Astrocyte (in vitro differentiated cells and primary cell): ENCODE results near the gene PDE11A. TPM values are rescaled to one million over a fixed set of nuclear protein-coding genes. Genes with fewer than 3 reads are reported as not detected.

ENCODE experiments used
- DNase-seq: peaks from one replicate; pipeline ENCODE4 v3.0.0-alpha.2; 2010; ENCODE audit warnings: low read depth
- FAIRE-seq: peaks from 2 replicates; lab custom pipeline; 2011; peaks lifted over from hg19 to GRCh38; lab: Jason Lieb, UNC
- H2AFZ ChIP-seq: 2 replicates; pipeline ENCODE4 v1.6.0; 2012; ENCODE audit warnings: low read depth, low read length, inconsistent platforms
- H3K27ac ChIP-seq: 2 replicates; pipeline ENCODE4 v1.5.1; 2011; ENCODE audit warnings: low read depth, low read length, inconsistent platforms
- H3K27me3 ChIP-seq: 2 replicates; pipeline ENCODE4 v1.6.0; 2011; ENCODE audit warnings: low read length, inconsistent platforms; ENCODE audit not compliant: insufficient read depth
- H3K36me3 ChIP-seq: 2 replicates; pipeline ENCODE4 v1.5.1; 2011; ENCODE audit warnings: low read length, inconsistent platforms; ENCODE audit not compliant: insufficient read depth
- H3K4me1 ChIP-seq: 2 replicates; pipeline ENCODE4 v1.5.1; 2011; ENCODE audit warnings: low read length, inconsistent platforms; ENCODE audit not compliant: insufficient read depth
- H3K4me2 ChIP-seq: 2 replicates; pipeline ENCODE4 v1.6.0; 2012; ENCODE audit warnings: low read length, inconsistent platforms
- H3K4me3 ChIP-seq: 2 replicates; pipeline ENCODE4 v1.5.1; 2011; ENCODE audit warnings: low read depth, mild to moderate bottlenecking, low read length, inconsistent platforms; ENCODE audit not compliant: insufficient read depth
- H3K79me2 ChIP-seq: 2 replicates; pipeline ENCODE4 v1.6.0; 2012; ENCODE audit warnings: mild to moderate bottlenecking, low read length, inconsistent platforms; ENCODE audit not compliant: insufficient read depth
- H3K9ac ChIP-seq: 2 replicates; pipeline ENCODE4 v1.6.0; 2012; ENCODE audit warnings: mild to moderate bottlenecking, low read length, inconsistent platforms
- H3K9me3 ChIP-seq: 2 replicates; pipeline ENCODE4 v1.5.1; 2012; ENCODE audit warnings: low read depth, mild to moderate bottlenecking, low read length, inconsistent platforms; ENCODE audit not compliant: insufficient read depth
- H4K20me1 ChIP-seq: 2 replicates; pipeline ENCODE4 v1.6.0; 2012; ENCODE audit warnings: low read length, inconsistent platforms; ENCODE audit not compliant: insufficient read depth
- H3K27ac Mint-ChIP-seq: one replicate; pipeline ENCODE4 v1.8.0; 2021; ENCODE audit warnings: mild to moderate bottlenecking, mixed read lengths; ENCODE audit not compliant: unreplicated experiment
- H3K27me3 Mint-ChIP-seq: one replicate; pipeline ENCODE4 v1.8.0; 2021; ENCODE audit warnings: low read depth, mixed read lengths; ENCODE audit not compliant: unreplicated experiment
- H3K36me3 Mint-ChIP-seq: one replicate; pipeline ENCODE4 v1.8.0; 2021; ENCODE audit warnings: low read depth, mixed read lengths; ENCODE audit not compliant: unreplicated experiment
- H3K4me1 Mint-ChIP-seq: one replicate; pipeline ENCODE4 v1.8.0; 2021; ENCODE audit warnings: low read depth, mixed read lengths; ENCODE audit not compliant: unreplicated experiment
- H3K4me3 Mint-ChIP-seq: one replicate; pipeline ENCODE4 v1.8.0; 2021; ENCODE audit warnings: mild to moderate bottlenecking, moderate library complexity, mixed read lengths; ENCODE audit not compliant: unreplicated experiment
- H3K9me3 Mint-ChIP-seq: one replicate; pipeline ENCODE4 v1.8.0; 2021; ENCODE audit warnings: mild to moderate bottlenecking, mixed read lengths; ENCODE audit not compliant: unreplicated experiment
- CTCF ChIP-seq: IDR thresholded peaks from 2 replicates; pipeline ENCODE4 v1.5.1; 2011; ENCODE audit warnings: low read depth, mild to moderate bottlenecking, inconsistent platforms, low read length, moderate library complexity; ENCODE audit not compliant: insufficient read depth
- EZH2 ChIP-seq: IDR thresholded peaks from 2 replicates; pipeline ENCODE4 v1.6.1; 2012; ENCODE audit warnings: mild to moderate bottlenecking, low read length, inconsistent platforms; ENCODE audit not compliant: insufficient read depth
- total RNA-seq: library from RNA; stranded (reverse); gene quantifications from 2 replicates; pipeline ENCODE4 v1.2.1, GENCODE V29; 2021

The PDE11A gene
- total RNA-seq, 1 donor from 2014 or later = 0.45 TPM

- Histone ChIP-seq H3K27me3 (no peaks in the 10 kb centered on the region), H3K9ac (peak overlapping the region; percentile 95), H3K4me2 (peak overlapping the region; percentile 90), H2AFZ (peak overlapping the region; percentile 100), H3K4me1 (no peaks in the 10 kb centered on the region), H3K9me3 (no peaks in the 10 kb centered on the region), H3K36me3 (no peaks in the 10 kb centered on the region), H3K27ac (peak overlapping the region; percentile 100), H3K4me3 (peak overlapping the region; percentile 91), H3K79me2 (no peaks in the 10 kb centered on the region), H4K20me1 (no peaks in the 10 kb centered on the region)
- H3K27me3 Mint-ChIP-seq = no peaks in the 10 kb centered on the region
- H3K36me3 Mint-ChIP-seq = no peaks in the 10 kb centered on the region
- no peaks in the 10 kb centered on the region for H3K4me1 Mint-ChIP-seq
- H3K9me3 Mint-ChIP-seq = peaks cover 3% of the 10 kb centered on the region
- FAIRE-seq (no peak), DNase-seq (no peak)
- TF ChIP-seq CTCF (no peak), EZH2 (no peak)
- peak overlapping the region; percentile 99 for H3K27ac Mint-ChIP-seq
- peak overlapping the region; percentile 93 for H3K4me3 Mint-ChIP-seq
These were observed 454.7 kb downstream of the PDE11A start for GRCh38 chr2:177617849-177618248.

GRCh38 chr2:177616731-177617130 lies 455.8 kb downstream of the PDE11A start:
- Histone ChIP-seq H2AFZ (no peak overlapping the region), H3K9ac (no peak overlapping the region), H3K36me3 (no peaks in the 10 kb centered on the region), H3K4me2 (no peak overlapping the region), H3K4me3 (no peak overlapping the region), H3K79me2 (no peaks in the 10 kb centered on the region), H3K9me3 (no peaks in the 10 kb centered on the region), H3K27me3 (no peaks in the 10 kb centered on the region), H4K20me1 (no peaks in the 10 kb centered on the region), H3K27ac (no peak overlapping the region), H3K4me1 (no peaks in the 10 kb centered on the region)
- H3K4me1 Mint-ChIP-seq = no peaks in the 10 kb centered on the region
- H3K9me3 Mint-ChIP-seq = peaks cover 3% of the 10 kb centered on the region
- TF ChIP-seq CTCF (no peak), EZH2 (no peak)
- DNase-seq (no peak), FAIRE-seq (no peak)
- no peak overlapping the region for H3K27ac Mint-ChIP-seq
- H3K36me3 Mint-ChIP-seq = no peaks in the 10 kb centered on the region
- H3K4me3 Mint-ChIP-seq = no peak overlapping the region
- H3K27me3 Mint-ChIP-seq = no peaks in the 10 kb centered on the region

GRCh38 chr2:177616066-177616465 lies 456.5 kb downstream of the PDE11A start:
- no peaks in the 10 kb centered on the region for H3K36me3 Mint-ChIP-seq
- no peaks in the 10 kb centered on the region for H3K4me1 Mint-ChIP-seq
- H3K27me3 Mint-ChIP-seq = no peaks in the 10 kb centered on the region
- no peaks in the 10 kb centered on the region for H3K36me3 ChIP-seq
- H3K4me2 ChIP-seq = no peak overlapping the region
- no peaks in the 10 kb centered on the region for H3K27me3 ChIP-seq
- no peaks in the 10 kb centered on the region for H3K4me1 ChIP-seq
- no peak overlapping the region for H3K27ac Mint-ChIP-seq
- no peak for FAIRE-seq
- H3K4me3 Mint-ChIP-seq = no peak overlapping the region
- no peaks in the 10 kb centered on the region for H4K20me1 ChIP-seq
- no peak for DNase-seq
- H3K9me3 Mint-ChIP-seq = peaks cover 3% of the 10 kb centered on the region
- H3K9ac ChIP-seq = no peak overlapping the region
- no peak overlapping the region for H2AFZ ChIP-seq
- no peaks in the 10 kb centered on the region for H3K79me2 ChIP-seq
- H3K27ac ChIP-seq = no peak overlapping the region
- no peaks in the 10 kb centered on the region for H3K9me3 ChIP-seq
- TF ChIP-seq EZH2 (no peak), CTCF (no peak)
- H3K4me3 ChIP-seq = no peak overlapping the region
